Spleen (tissue), 7 donors: ENCODE data around the gene ACOT12.

Experiments
- POLR2A ChIP-seq, 3 donors: fragments of 450-650 bp; IDR thresholded peaks; one replicate each; pipeline ENCODE4 v1.5.1; 2017; ENCODE audit warnings: antibody characterized with exemption in 3 of 3, mild to moderate bottlenecking in 1 of 3
- POLR2AphosphoS5 ChIP-seq, 3 donors: sonication (generic); formaldehyde crosslinking; IDR thresholded peaks; one replicate each; pipeline ENCODE4 v1.5.1; 2017; ENCODE audit warnings: antibody characterized with exemption in 3 of 3
- TF ChIP-seq, protein P1 (sequence below), 11 experiments: fragments of 200-600 bp in 7 of 11; fragments of 450-650 bp in 4 of 11; sonication (generic) in 4 of 11; IDR thresholded peaks in 8 of 11; conservative IDR thresholded peaks in 3 of 11; 1 replicate in 7 of 11; 2 replicates in 4 of 11; pipeline versions ENCODE4 v1.4.0 to v1.8.0; 2016 to 2021; ENCODE audit warnings: antibody characterized with exemption in 11 of 11, inconsistent platforms in 4 of 11, mild to moderate bottlenecking in 1 of 11
- donor health status: DM: no; HTN: no; CAD: no; lungs with moderate emphysema.
- donor health status: DM: no; HTN: no; CAD: no.
- donor health status: DM: no; HTN: no; CAD: no.

DNA sequence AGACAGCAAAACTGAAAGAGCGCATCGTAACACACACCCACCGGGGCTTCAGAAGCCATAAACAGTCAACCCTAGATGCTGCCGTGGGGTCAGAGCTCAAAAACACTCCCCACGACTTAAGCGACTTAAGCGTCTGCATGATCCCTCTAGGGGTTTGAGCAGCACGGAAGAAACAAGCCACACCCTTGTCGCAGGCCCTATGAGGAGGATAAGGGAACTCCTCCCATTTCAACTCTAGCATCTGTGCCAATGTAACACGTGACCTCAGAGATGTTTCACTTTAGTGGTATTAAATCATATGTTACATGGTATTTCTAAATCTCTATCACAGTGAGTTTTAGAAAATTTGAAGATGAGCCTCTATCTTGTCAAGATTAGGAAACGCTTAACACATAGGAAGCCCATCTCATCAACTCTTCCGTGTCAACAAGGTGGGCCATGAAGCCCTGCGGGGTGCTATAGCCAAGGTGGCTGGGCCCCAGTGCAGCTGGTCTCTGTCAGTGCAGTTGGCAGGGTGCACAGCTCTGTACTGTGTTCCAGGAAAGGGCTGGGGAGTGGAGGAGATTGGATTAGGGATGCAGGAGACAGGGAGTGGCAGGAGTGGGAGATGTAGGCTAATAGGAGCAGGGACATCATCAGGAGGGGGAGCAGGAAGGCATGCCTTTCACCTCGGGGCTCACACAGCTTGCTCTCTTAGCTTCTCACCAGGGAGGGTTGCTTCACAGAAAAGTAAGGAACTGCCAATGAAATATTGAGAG, 59.5 kb downstream of the ACOT12 start:
- TF ChIP-seq, protein P1, sequence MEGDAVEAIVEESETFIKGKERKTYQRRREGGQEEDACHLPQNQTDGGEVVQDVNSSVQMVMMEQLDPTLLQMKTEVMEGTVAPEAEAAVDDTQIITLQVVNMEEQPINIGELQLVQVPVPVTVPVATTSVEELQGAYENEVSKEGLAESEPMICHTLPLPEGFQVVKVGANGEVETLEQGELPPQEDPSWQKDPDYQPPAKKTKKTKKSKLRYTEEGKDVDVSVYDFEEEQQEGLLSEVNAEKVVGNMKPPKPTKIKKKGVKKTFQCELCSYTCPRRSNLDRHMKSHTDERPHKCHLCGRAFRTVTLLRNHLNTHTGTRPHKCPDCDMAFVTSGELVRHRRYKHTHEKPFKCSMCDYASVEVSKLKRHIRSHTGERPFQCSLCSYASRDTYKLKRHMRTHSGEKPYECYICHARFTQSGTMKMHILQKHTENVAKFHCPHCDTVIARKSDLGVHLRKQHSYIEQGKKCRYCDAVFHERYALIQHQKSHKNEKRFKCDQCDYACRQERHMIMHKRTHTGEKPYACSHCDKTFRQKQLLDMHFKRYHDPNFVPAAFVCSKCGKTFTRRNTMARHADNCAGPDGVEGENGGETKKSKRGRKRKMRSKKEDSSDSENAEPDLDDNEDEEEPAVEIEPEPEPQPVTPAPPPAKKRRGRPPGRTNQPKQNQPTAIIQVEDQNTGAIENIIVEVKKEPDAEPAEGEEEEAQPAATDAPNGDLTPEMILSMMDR (IDR thresholded peaks at IDR 0.05 in 8 of 11, conservative IDR thresholded peaks at IDR 0.05 in 3 of 11), result no peak
- TF ChIP-seq POLR2A (IDR thresholded peaks at IDR 0.05) (no peak), POLR2AphosphoS5 (IDR thresholded peaks at IDR 0.05) (no peak)
